ENCODE data around the gene ELMOD1.

DNA sequence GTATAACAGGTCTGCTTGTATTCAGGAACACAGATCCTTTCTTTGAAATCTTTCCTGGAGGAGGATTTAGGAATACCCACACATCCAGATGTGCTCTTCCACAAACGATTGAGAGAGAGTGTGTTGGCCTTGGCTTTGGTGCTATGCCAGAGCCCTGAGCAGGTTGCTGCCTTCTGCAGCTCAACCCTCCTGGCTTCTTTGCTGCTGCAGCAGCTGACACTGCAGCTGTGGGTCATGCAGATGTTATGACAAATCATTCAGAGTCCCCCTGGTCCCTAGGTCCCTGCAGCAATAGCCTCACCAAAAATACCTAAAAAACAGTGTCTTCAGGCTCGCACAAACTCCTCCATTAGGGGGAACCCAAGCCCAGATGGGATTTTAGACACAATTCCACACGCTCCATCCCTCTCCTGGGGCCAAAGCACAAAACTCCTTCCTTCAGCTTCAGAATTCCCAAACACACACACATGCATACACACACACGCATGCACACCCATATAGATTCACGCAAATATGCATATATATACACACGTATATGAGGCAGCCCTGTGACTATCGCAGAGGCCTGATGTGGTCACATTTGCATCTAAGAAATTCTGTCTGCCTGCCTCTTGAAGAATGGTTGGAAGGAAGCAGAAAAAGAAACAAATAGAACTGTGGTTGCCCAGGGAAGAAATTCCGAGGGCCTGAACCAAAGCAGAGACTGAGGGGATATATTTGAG is 85.5 kb downstream of the ELMOD1 start:
- TF ChIP-seq, protein P1, sequence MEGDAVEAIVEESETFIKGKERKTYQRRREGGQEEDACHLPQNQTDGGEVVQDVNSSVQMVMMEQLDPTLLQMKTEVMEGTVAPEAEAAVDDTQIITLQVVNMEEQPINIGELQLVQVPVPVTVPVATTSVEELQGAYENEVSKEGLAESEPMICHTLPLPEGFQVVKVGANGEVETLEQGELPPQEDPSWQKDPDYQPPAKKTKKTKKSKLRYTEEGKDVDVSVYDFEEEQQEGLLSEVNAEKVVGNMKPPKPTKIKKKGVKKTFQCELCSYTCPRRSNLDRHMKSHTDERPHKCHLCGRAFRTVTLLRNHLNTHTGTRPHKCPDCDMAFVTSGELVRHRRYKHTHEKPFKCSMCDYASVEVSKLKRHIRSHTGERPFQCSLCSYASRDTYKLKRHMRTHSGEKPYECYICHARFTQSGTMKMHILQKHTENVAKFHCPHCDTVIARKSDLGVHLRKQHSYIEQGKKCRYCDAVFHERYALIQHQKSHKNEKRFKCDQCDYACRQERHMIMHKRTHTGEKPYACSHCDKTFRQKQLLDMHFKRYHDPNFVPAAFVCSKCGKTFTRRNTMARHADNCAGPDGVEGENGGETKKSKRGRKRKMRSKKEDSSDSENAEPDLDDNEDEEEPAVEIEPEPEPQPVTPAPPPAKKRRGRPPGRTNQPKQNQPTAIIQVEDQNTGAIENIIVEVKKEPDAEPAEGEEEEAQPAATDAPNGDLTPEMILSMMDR (IDR thresholded peaks at IDR 0.05; ENCODE audit: extremely low read depth in 1 of 2, insufficient read depth in 1 of 2, low read depth in 1 of 2, low read length in 2 of 2): no peak
- TF ChIP-seq POLR2AphosphoS5 (IDR thresholded peaks at IDR 0.05; ENCODE audit: insufficient read depth, low read depth, low read length) (no peak), EZH2 (IDR thresholded peaks at IDR 0.05; ENCODE audit: borderline replicate concordance, low read depth, low read length, severe bottlenecking) (no peak), JUN (IDR thresholded peaks at IDR 0.05; ENCODE audit: borderline replicate concordance, insufficient read depth, insufficient read length, low read depth) (no peak), POLR2A (IDR thresholded peaks at IDR 0.05; ENCODE audit: low read depth, low read length) (no peak)
- TF ChIP-seq, protein P2, sequence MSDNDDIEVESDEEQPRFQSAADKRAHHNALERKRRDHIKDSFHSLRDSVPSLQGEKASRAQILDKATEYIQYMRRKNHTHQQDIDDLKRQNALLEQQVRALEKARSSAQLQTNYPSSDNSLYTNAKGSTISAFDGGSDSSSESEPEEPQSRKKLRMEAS (IDR thresholded peaks at IDR 0.05; ENCODE audit: insufficient read depth, insufficient read length): no peak

All from endothelial cell of umbilical vein (primary cell).